HG03196 (cell line): ENCODE results near the gene KRT84.
"Not testable (repeated sequence)": the region's sequence is repeated elsewhere in the genome, so short reads cannot be mapped to it uniquely, and the experiment has no call there.

Experiments used
- ATAC-seq: cut with Tn5 transposase; IDR thresholded peaks from one replicate; pipeline ENCODE4 v1.9.1; 2021; ENCODE audit not compliant: unreplicated experiment

Gene KRT84

DNA sequence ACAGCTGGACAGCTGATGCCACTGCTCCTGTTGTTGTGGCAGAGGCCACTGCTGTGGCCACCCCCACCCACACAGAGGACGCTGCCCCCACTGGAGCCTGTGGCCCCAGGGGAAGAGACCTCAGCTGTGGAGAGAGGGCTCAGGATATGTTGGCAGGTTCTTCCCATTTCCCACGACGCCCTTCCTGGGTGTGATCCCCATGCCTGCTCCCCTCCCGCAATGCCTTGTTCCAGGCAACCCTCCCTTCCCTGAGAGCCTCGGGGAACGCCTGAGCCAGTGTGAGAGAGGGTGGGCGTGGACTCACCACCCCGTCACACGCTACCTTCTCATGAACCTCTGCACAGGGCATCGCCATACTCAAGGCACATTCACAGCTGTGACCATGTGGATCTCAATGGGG, 26.4 kb upstream of the KRT84 start:
- ATAC-seq = no peak

DNA sequence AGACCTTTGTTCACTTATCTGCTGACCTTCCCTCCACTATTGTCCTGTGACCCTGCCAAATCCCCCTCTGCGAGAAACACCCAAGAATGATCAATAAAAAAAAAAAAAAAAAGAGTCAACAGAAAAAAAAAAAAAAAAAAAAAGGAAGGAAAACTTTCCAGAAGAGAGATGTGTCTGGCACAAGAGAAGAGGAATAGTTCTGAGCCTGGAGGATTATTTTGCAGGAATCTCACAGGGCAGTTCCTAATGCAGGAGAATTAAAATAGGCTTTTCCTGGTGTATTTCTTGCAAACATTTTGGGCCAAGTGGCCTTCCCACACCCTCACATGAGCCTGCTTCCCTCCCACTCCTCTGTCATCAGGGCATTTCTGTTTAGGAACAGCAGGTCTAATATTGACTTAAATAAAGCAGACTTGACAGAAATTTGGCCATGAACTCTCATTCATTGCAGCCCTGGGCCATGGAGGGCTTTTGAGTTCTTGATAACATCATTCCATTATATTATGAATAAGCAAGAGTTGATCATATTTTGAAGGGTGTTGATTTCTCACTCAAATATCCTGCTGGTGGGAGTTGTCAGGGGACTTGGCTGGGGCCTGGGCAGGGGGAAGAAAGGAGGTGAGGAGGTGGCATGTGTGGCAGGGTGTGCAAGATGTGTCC, 25.3 kb upstream of the KRT84 start:
- ATAC-seq = not testable (repeated sequence)

DNA sequence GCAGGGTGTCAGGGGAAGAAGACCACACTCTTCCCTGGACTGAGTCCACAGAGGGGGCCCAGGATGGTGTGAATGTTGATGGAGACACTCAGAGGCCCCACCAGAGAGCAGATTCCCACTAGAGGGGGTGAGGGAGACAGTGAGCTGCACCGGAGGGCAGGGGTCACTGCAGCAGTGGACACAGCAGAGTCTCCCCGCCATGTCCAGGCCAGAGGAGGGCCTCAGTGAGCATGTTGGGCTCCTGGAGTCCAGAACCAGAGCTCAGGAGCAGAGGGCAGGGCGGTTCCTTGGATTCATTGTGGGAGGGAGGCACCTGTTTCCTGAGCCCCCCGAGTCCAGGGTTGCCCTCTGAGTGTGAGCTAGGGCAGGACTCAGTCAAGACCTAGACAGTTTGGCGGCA, 22.5 kb upstream of the KRT84 start:
- no peak for ATAC-seq

DNA sequence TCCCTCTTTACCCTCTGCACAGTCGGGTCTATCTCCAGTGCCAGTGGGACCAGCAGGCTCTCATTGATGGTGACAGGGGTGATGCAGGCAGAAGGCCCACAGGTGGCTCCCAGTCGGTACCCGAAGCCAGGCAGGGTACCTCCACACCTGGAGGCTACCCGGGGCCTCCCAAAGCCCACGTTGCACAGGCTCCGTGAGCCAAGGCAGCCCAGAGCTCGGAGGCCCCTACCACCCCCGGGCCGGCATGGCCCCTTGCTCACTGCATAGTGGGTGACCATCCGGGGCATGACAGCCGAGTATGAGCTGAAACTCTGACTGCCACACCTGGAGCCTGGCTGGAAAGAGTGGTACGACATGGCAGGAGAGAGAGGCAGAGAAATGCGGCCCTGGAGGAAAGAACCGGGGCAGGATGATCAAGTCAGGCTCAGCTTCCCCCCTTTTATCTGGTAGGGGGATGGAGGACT, 20.5 kb upstream of the KRT84 start, which contains the start of gene KRT82:
Gene KRT82, minus strand, starts transcription at position 414 of the 464 bp plus-strand sequence. Its CDS starts 58 bp downstream, at position 356.
- no peak for ATAC-seq

DNA sequence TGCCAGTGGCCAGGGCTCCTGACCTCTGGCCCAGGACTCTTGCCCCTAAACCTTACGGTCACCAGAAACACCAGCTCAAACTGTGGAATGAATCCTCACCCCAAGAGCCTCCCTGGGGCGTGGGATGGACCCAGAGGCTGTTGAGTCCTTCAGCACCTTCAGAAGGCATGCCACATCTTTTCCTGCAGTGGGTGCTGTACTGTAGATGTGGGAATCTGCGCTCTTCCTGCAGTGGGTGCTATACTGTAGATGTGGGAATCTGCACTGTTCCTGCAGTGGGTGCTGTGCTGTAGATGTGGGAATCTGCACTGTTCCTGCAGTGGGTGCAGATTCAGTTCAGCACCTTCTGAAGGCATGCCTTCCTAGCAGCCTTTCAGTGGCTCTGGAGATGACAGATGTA, 19.5 kb upstream of the KRT84 start:
- no peak for ATAC-seq

DNA sequence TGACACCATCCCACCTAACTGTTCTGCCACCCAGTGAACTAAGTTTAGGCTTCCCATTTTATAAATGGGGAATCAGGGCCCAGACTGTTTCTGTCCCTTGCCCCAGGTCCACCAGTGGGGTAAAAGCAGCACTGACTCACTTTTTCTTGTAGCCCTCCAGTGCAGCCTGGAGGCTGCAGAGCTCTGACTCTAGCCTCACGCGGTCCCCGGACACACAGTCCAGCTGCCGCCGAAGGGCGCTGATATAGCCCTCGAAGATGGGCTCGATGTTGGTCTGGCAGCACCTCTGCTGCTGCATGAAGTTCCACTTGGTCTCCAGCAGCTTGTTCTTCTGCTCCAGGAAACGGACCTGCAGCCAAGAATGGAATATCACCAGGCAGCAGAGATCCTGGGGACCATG, 18.1 kb upstream of the KRT84 start:
- ATAC-seq = no peak

DNA sequence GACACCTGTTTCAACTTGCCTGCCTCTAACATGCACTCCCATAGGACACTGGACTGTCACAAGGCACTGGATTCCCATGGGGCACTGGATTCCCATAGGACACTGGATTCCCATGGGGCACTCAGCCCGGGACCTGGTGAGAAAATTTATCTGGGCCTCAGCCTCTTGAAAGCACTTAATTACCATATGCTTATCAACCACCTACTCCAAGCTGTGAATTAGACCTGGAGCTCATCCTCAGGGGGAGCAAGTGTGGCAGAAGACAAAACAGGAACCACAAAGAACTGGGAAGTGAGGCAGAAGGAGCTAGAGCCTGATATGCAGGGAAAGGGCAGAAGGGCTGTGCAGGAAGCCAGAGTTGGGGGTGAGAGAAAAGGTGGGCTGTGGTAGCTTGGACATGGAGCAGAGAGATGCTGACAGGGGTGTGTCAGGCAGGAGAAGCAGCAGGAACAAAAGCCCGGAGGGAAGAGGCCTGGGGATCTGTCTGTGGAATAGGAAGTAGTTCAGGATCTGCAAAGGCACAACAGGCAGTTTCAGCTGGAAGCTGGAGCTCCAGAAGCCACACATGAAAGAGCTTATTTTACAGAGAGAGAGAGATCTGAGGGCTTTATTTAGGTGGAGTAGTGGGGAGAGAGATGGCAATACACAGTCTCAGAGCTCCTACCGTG, 17.6 kb upstream of the KRT84 start:
- ATAC-seq = no peak

DNA sequence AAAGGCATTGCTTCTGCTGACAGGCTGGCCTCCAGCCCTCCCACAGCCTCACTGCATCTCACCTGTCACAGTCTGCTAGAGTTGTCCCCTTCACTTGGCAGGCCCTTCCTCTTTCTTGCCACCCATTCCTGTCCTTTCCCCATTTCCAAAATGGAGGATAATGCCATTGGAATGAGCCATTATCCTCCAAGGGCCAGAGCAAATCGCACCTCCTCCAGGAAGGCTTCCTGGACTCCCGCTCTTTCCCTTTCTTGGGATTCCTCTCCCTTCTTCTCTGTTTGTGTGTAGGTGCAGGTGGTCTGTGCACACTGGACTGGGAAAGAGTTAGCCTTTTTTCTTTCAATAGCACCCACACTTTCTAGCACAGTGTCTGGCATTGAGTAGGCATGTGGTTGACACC, 16.9 kb upstream of the KRT84 start:
- no peak for ATAC-seq

DNA sequence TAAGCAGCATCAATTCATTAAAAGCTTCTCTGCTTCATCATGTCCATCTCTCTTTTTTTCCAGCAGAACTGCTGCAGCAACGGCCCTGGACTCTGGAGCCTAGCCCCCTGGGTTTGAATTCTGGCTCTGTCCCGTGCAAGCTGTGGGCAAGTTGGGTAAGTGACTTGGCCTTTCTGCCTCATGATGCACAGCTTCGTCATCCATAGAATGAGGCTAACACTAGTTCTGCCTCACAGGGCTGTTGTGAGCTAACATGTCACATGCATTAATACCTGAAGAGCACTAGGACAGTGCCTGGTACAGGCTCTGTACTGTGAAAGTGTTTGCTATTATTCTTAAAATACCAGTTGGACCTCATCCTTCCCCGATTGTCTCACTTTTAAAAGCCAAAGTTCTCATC, 16.5 kb upstream of the KRT84 start:
- no peak for ATAC-seq

DNA sequence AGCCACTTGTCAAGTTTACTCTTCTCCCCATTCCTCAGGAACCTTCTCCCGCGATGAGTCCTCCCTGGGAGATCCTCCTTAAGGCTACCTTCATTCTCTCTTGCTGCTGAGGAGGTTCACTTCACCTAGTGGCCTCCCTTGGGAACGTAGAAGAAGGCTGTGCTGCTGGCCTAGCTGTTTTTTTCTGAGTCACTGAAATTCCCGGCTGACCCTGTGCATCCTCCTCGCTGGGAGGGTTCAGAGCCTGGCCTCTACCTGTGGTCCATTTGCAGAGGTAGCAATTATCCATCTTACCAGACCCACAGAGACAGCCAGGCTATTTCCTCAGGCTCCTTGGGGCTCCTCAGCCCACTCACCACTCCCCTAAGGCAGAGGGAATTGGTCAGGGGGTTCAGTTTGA, 16.1 kb upstream of the KRT84 start:
- no peak for ATAC-seq

DNA sequence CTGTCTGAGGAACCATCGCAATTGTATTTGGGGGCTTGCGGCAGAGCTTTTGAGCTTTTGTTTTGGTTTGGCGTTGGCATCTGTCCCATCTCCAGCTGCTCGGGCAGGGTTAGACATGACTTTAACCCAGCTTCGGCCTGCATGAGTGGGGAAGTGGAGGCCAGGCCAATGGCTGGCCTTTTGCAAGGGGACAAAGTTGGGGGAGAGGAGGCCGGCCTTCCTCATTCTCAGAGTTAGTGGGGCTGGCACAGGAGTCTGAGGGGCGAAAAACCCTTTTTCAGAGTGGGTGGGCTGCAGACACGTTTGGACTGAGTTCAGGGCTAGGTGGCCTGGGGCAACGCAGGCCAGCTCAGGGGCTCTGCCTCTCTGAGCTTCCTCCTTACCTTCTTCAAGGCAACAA, 15.5 kb upstream of the KRT84 start:
- ATAC-seq = no peak

DNA sequence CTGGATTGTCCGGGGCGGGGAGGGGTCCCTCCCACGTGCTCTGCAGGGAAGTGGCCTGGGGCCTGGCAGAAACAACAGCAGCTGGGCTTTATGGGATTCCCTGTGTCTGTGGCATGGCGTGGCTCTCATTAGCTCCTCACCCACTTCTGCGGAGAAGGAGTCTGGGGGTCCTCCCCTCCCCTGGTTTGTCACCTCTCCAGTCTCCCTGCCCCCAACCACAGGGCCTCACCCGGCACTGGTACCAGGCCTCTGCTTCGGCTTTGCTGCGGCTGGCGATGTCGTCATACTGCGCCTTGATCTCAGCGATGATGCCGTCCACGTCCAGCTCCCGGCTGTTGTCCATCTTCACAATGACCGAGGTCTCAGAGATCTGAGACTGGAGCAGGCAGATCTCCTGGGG, 14.3 kb upstream of the KRT84 start:
- ATAC-seq = no peak

DNA sequence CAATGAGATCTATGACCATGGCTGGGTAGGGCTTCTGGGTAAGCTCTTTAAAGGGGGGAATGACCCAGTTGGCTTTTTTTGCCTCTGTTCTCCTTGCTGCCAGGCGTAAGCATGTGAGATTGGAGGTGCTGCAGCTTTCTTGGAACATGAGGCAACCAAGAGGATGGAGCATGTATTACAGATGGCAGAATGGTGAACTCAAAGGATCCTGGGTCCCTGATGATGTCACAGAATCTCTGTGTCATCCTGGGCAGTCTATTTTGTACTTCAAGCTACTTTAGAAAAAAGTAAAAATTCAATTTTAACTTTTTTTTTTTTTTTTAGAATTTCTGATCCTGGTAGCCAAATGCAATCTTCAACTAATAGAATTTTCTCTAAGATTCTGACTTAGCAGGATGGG, 12.7 kb upstream of the KRT84 start:
- no peak for ATAC-seq

DNA sequence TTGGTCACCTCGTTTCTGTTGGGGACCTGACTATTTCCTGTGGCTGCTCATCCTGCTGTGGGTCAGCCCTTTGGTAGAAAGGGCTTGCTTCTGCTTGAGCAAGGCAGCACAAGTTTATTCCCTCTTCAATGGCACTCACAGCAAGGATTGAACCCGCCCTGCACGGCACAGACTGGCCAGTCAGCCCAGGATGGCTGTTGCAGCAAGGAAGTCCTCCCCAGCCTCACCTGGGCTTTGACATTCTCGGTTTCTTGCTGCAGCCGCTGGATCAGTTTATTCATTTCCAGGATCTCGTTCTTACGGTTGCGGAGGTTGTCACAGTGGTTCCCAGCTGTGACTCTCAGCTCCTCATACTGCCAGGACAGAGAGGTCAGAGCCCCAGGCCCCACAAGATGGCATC, 11.2 kb upstream of the KRT84 start:
- no peak for ATAC-seq

DNA sequence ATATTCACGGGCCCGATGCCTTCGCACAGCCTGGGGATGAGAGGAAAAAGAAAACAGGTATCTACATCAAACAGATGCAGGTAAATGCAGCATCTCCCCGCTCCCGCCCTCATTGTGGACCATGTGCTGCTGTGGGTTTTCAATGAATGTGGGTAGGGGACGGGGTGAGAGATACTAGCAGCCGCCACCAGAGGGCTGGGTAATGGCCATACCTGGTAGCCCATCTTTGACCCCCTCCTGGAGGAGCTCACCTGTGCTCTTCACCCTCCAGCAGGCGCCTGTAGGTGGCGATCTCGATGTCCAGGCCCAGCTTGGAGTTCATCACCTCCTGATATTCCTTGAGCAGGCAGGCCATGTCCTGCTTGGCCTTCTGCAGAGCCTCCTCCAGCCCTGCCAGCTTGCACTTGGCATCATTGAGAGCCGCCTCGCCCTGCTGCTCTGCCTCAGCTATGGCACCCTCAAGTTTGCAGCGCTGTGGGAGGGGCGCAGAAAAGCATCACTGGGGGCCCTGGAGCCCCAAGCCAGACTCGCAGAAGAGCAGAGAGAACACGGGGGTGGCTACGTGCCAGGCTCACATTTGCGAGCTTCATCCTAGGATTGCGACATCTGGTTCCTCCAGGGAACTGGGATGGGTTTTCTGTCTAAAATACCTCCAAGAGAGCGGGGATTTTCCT, 10.4 kb upstream of the KRT84 start:
- no peak for ATAC-seq

DNA sequence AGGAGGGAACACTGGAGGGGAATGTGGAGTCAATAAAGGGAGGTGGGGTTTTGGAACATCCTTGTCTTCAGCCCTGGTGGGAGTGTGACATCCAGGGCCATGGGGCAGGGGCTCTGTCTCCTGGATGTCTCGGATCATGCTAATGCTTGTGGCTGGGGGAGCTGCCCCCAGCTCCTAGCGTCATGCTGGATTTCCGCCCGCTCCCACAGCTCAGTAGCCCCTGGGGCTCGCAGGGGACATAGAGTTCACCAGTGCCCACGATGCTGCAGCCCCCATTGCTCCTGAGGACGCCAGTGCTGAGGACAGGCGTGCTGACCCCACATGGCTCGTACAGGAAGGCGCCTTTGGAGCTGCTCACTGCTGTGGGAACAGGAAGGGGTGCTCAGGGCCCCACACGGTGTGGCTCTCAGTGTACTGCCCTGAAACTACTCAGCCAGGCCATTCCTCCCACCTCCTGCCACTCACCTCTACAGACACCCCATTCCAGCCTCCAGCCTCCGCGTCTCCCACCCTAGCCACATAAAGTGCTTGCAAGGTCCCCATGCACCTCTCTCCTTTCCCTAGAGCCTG, 9.5 kb upstream of the KRT84 start:
- ATAC-seq = no peak

DNA sequence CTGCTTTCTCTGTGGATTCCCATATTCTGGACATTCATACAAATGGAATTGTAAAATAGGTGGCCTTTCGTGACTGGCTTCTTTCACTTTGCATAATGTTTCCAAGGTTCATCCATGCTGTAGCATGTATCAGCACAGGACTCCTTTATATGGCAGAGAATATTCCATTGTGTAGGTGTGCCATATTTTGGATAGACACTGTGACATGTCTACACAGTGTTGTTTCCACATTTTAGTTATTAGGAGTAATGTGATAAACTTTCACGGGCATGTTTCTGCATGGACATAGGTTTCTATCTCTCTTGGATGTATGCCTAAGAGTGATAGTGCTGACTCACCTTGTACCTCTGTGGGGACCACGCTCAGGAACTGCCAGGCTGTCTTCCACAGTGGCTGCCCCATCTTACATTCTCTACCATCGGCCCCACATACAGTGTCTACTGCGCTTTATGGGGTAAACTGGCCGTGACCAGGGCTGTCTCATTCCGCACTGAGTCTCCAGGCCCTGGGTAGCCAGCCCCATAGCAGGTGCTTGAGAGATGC, 7.1 kb upstream of the KRT84 start:
- ATAC-seq = no peak

DNA sequence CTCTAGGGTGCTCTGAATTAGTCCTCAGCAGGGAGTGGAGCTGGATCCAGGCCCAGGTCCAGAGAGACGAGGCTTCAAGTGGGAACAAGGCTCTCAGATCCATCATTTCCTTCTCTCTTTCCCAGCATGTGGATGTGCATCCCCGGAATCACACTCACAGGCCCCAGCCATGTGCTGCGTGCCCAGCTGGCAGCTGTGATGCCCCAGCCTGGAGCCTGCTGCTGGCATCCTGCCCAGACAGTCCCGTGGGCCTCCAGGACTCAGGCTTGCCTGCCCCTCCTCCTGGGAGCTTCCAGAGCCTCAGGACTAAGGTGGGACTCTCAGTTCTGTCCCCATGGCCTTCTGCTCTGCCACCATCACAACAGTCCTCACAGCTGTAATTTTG, 6.2 kb upstream of the KRT84 start:
- ATAC-seq = no peak

DNA sequence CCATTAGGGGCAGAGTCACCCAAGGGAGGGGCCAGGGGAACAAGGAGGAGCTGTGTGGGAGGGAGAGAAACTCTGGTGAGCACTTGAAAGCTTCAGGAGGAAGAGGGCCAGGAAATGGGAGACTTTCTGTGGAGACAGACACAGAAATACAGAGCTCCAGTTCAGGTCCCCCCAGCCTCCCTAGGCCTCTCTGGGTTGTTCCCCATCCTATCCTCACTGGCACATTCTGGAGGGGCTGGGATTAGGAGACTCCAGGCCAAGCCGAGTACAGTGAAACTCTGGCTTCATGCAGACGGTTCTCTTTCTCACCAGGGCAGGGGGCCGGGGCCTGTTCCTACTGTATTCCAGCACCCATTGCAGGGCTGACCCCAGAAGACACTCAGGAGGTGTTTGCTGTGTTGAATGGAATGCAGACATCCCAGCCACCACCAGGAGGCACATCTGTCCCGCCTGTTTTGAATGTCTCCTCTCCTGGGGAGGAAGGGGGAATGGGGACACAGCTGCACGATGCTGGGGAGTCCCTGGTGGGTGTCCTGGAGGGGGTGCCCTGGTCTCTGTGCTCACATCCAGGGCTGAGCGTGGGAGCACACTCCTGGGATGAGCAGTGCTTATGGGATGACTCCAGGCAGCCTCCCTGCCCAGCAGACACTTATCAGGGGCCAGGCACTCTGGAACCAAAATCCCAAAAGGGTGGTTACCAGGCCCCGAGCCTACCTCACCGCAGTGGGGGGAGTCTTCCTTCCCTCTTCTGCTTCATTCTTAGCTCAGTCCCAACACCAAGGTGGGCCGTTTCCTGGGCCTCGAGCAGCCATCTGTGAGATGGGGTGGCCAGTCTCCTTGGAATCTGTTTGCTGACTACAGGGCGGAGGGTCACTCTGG, 5.5 kb upstream of the KRT84 start:
- no peak for ATAC-seq

DNA sequence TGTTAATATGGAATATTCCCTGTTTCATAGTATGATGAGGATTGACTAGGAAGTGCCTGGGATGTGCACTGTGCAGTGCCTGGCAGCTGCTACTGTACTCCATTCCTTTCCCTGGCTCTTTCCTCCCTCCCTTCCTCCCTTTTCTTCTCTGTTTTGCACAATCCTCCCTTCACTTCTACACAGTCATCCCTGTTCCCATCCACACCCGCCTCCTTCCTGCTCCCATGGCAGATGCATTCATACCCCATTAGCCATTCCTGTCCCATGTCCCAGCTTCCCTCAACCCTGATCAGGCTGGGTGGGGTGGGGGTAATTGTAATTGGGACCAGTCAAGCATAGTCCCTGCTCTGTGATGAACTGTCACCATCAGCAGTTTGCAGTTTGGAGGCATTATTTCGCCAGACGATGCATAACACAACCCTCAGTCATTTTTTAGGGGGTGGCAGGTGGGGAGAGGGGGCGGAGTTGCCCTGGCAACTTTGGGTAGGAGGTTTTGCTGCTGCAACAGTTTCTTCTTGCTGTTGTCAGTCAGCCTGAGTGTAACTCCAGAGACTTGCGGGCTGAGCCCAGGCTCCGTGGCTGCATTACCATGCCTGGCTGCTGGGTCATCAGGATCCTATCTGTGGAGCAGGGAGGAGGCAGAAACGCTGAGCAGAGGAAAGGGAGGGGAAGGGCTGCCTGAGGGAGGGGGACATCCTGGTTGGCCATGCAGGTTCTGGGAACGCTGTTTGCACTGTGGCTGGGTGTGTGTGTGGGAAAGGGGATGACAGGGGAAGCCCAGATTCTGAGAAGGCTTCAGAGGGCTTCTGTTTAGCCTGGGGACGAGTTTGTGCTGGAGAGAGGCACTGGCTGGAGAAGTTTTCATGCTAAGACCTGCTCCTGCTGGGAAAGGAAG, 4.1 kb upstream of the KRT84 start:
- no peak for ATAC-seq
